ENCODE data around the gene ZEB1. TPM values are rescaled to one million over a fixed set of nuclear protein-coding genes. Genes with fewer than 3 reads are reported as not detected.

Gene ZEB1
- total and polyA plus RNA-seq, 12 donors = 10.6 to 125 (median 96.4) TPM

- Histone ChIP-seq H3K4me1 (no peaks in the 10 kb centered on the region), H3K27me3 (no peaks in the 10 kb centered on the region), H3K4me3 (no peak overlapping the region), H3K27ac (no peak overlapping the region), H3K9me3 (peaks cover 0 to 31% (median 3%) of the 10 kb centered on the region in 11 donors), H3K36me3 (no peaks in the 10 kb centered on the region)
- DNase-seq (no peak), ATAC-seq (no peak)
- 62 to 66% methylated on average over 2 of the region's 2 CpGs for WGBS, 2 donors
- intact Hi-C loops (cut with DNase I) = no loop called here
- no peak for TF ChIP-seq CTCF (IDR thresholded peaks at IDR 0.05)
Measured at GRCh38 chr10:31574577-31574976, 255.6 kb downstream of the ZEB1 start.

- Histone ChIP-seq H3K4me1 (peaks cover 6 to 33% (median 20%) of the 10 kb centered on the region in 9 donors), H3K36me3 (no peaks in the 10 kb centered on the region), H3K27ac (no peak overlapping the region), H3K9me3 (peaks cover 0 to 11% (median 0%) of the 10 kb centered on the region in 11 donors), H3K27me3 (no peaks in the 10 kb centered on the region), H3K4me3 (no peak overlapping the region)
- no peak for ATAC-seq
- no peak for TF ChIP-seq CTCF (IDR thresholded peaks at IDR 0.05)
- no peak for DNase-seq
- WGBS, 2 donors = 94 to 96% methylated on average over 3 of the region's 3 CpGs
- intact Hi-C loops (cut with DNase I) = no loop called here
Measured at GRCh38 chr10:31578181-31578852, 259.3 kb downstream of the ZEB1 start.

GRCh38 chr10:31578951-31579350 lies 259.9 kb downstream of the ZEB1 start:
- no peak for DNase-seq
- Histone ChIP-seq H3K27ac (no peak overlapping the region), H3K4me3 (no peak overlapping the region), H3K36me3 (no peaks in the 10 kb centered on the region), H3K9me3 (peaks cover 0 to 11% (median 0%) of the 10 kb centered on the region in 11 donors), H3K4me1 (peaks cover 6 to 39% (median 26%) of the 10 kb centered on the region in 9 donors), H3K27me3 (no peaks in the 10 kb centered on the region)
- no peak for ATAC-seq
- TF ChIP-seq CTCF (IDR thresholded peaks at IDR 0.05) = no peak
- 92 to 95% methylated on average over 4 of the region's 4 CpGs for WGBS, 2 donors
- intact Hi-C loops (cut with DNase I) = no loop called here

All from heart right ventricle (tissue), 16 donors.